SH-SY5Y (cell line): ENCODE measurements around the gene DNASE2.

Experiments
- GATA2 ChIP-seq: IDR thresholded peaks from 2 replicates; pipeline ENCODE4 v1.6.1; 2011; ENCODE audit warnings: mild to moderate bottlenecking, low read depth, low read length
- GATA3 ChIP-seq: IDR thresholded peaks from 2 replicates; pipeline ENCODE4 v1.6.1; 2011; ENCODE audit warnings: low read depth, mild to moderate bottlenecking, low read length, moderate library complexity

GRCh38 chr19:12912571-12912970, 31.3 kb upstream of the DNASE2 start:
- TF ChIP-seq GATA2 (no peak), GATA3 (no peak)
